Right atrium auricular region (tissue), 2 donors: ENCODE results near the gene SNRPB. TPM values are rescaled to one million over a fixed set of nuclear protein-coding genes. Genes with fewer than 3 reads are reported as not detected.
"Not testable (repeated sequence)": the region's sequence is repeated elsewhere in the genome, so short reads cannot be mapped to it uniquely, and the experiment has no call there.

Experiments
- DNase-seq: peaks from one replicate; pipeline ENCODE4 v3.0.0-alpha.2; 2019; ENCODE audit warnings: low spot score
- H3K27ac ChIP-seq, 2 donors: fragments of 200-600 bp; sonication (generic); 1 replicate in 1 of 2; 2 replicates in 1 of 2; pipeline ENCODE4 v1.5.1; 2016 to 2019
- H3K27me3 ChIP-seq, 2 donors: fragments of 200-600 bp; sonication (generic); one replicate each; pipeline versions ENCODE4 v1.5.1 to v1.6.0; 2017 to 2019
- H3K36me3 ChIP-seq: fragments of 200-600 bp; sonication (generic); one replicate; pipeline ENCODE4 v1.5.1; 2016
- H3K4me1 ChIP-seq, 2 donors: fragments of 200-600 bp; sonication (generic); one replicate each; pipeline versions ENCODE4 v1.5.1 to v1.6.0; 2017 to 2019
- H3K4me3 ChIP-seq, 2 donors: fragments of 200-600 bp; sonication (generic); 1 replicate in 1 of 2; 2 replicates in 1 of 2; pipeline ENCODE4 v1.5.1; 2017 to 2019; ENCODE audit warnings: mild to moderate bottlenecking in 1 of 2, moderate library complexity in 1 of 2
- H3K9me3 ChIP-seq, 2 donors: fragments of 200-600 bp; sonication (generic); one replicate each; pipeline ENCODE4 v1.5.1; 2019
- CTCF ChIP-seq, 2 donors: fragments of 200-600 bp; sonication (generic); IDR thresholded peaks; one replicate each; pipeline ENCODE4 v1.5.1; 2019; ENCODE audit warnings: antibody characterized with exemption in 2 of 2
- total RNA-seq, 2 donors: library from RNA; depleted of rRNA; stranded (reverse); fragments of >200 nt; gene quantifications; one replicate each; pipeline ENCODE4 v1.1.0, GENCODE V29; 2016

SNRPB gene
- total RNA-seq, 2 donors from 2014 or later, result 78.7 to 105 TPM

DNA sequence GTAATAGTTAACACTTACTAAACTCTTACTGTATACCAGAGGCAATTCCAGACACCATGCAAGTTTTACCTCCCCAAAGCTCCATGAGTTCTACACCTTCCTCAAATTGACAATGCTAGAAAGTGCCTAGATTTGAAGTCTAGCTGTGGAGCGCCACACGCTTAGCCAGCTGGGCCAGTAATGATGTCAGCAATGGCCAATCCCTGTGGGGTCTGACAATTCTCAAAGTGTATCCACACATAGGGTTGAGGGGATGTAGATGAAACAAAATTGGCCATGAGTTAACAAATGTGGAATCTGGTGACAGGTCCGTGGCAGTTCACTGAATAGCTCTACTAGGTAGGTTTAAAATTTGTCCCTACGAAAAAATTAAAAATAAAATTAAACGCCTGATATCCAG lies 36.9 kb upstream of the SNRPB start:
- DNase-seq, result no peak
- H3K27ac ChIP-seq, result no peak overlapping the region
- H3K9me3 ChIP-seq, result no peaks in the 10 kb centered on the region
- no peaks in the 10 kb centered on the region for H3K36me3 ChIP-seq
- H3K27me3 ChIP-seq, result no peaks in the 10 kb centered on the region
- H3K4me1 ChIP-seq, result peaks cover 0 to 16% of the 10 kb centered on the region in 2 donors
- peak overlapping the region in 1 of 2 donors; percentile 86 for H3K4me3 ChIP-seq
- no peak for TF ChIP-seq CTCF (IDR thresholded peaks at IDR 0.05)

- not testable (repeated sequence) for H3K27me3 ChIP-seq, H3K9me3 ChIP-seq, DNase-seq, H3K27ac ChIP-seq, H3K4me3 ChIP-seq, H3K36me3 ChIP-seq
- H3K4me1 ChIP-seq, result peaks cover 0 to 16% of the 10 kb centered on the region in 2 donors
Observed at GRCh38 chr20:2506426-2506825, 35.8 kb upstream of the SNRPB start.

DNA sequence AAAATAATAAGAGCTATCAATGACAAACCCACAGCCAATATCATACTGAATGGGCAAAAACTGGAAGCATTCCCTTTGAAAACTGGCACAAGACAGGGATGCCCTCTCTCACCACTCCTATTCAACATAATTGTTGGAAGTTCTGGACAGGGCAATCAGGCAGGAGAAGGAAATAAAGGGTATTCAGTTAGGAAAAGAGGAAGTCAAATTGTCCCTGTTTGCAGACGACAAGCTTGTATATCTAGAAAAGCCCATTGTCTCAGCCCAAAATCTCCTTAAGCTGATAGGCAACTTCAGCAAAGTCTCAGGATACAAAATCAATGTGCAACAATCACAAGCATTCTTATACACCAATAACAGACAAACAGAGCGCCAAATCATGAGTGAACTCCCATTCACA lies 34.2 kb upstream of the SNRPB start:
- not testable (repeated sequence) for DNase-seq, H3K9me3 ChIP-seq, H3K27me3 ChIP-seq, H3K27ac ChIP-seq, H3K36me3 ChIP-seq, H3K4me3 ChIP-seq
- H3K4me1 ChIP-seq, result peaks cover 0 to 16% of the 10 kb centered on the region in 2 donors

DNA sequence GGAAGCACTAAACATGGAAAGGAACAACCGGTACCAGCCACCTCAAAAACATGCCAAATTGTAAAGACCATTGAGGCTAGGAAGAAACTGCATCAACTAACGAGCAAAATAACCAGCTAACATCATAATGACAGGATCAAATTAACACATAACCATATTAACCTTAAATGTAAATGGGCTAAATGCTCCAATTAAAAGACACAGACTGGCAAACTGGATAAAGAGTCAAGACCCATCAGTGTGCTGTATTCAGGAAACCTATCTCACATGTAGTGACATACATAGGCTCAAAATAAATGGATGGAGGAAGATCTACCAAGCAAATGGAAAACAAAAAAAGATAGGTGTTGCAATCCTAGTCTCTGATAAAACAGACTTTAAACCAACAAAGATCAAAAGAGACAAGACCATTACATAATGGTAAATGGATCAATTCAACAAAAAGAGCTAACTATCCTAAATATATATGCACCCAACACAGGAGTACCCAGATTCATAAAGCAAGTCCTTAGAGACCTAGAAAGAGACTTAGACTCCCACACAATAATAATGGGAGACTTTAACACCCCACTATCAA lies 32.3 kb upstream of the SNRPB start:
- H3K4me3 ChIP-seq, H3K9me3 ChIP-seq, DNase-seq, H3K4me1 ChIP-seq, H3K27me3 ChIP-seq, H3K27ac ChIP-seq: not testable (repeated sequence)
- peaks cover 23% of the 10 kb centered on the region for H3K36me3 ChIP-seq

DNA sequence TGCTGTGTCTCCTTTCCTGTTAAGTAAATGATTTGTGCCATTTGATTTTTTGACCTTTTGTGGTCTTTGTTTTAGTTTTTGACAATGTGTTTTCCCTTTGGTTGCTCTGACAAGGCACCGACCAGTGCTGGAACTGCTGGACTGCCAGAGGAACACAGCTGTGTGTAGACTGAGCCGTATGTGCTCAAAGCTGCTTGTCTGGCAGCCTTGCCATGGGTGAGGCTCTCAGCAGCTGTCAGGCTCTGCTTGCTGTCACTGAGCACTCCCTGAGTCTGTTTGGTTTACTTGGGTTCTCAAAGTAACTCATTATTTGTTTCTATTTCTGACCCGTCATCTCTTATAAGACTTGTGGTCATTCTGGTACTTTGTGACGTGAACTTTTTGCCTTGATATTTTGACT lies 15.1 kb upstream of the SNRPB start:
- Histone ChIP-seq H3K36me3 (peaks cover 40% of the 10 kb centered on the region), H3K27me3 (no peaks in the 10 kb centered on the region), H3K9me3 (no peaks in the 10 kb centered on the region), H3K4me3 (no peak overlapping the region), H3K27ac (peak overlapping the region in 1 of 2 donors; percentile 8), H3K4me1 (peaks cover 0 to 6% of the 10 kb centered on the region in 2 donors)
- DNase-seq, result no peak
- TF ChIP-seq CTCF (IDR thresholded peaks at IDR 0.05), result no peak

- H3K27ac ChIP-seq, result no peak overlapping the region
- no peak for TF ChIP-seq CTCF (IDR thresholded peaks at IDR 0.05)
- no peaks in the 10 kb centered on the region for H3K27me3 ChIP-seq
- H3K4me3 ChIP-seq, result no peak overlapping the region
- H3K36me3 ChIP-seq, result peaks cover 39% of the 10 kb centered on the region
- no peak for DNase-seq
- H3K9me3 ChIP-seq, result no peaks in the 10 kb centered on the region
- H3K4me1 ChIP-seq, result peaks cover 0 to 6% of the 10 kb centered on the region in 2 donors
Observed at GRCh38 chr20:2485080-2485479, 14.5 kb upstream of the SNRPB start.

DNA sequence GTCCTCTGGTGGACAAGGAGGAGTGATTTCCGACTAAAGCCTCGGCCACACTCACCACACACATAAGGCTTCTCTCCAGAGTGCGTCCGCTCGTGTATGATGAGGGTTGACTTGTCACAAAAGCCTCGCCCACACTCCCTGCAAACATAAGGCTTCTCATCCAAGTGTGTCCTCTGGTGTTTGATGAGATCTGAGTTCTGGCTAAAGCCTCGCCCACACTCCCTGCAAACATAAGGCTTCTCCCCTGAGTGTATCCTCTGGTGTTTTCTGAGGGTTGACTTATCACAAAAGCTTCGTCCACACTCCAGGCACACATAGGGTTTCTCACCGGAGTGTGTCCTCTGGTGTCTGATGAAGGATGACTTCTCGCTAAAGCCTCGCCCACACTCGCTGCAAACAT lies 12.9 kb upstream of the SNRPB start:
- H3K36me3 ChIP-seq, result peaks cover 34% of the 10 kb centered on the region

More for the DNA sequence above, 12.9 kb upstream of the SNRPB start:
- Histone ChIP-seq H3K4me1 (peaks cover 0 to 6% of the 10 kb centered on the region in 2 donors), H3K9me3 (no peaks in the 10 kb centered on the region), H3K27ac (no peak overlapping the region), H3K27me3 (no peaks in the 10 kb centered on the region), H3K4me3 (no peak overlapping the region)
- TF ChIP-seq CTCF (IDR thresholded peaks at IDR 0.05), result no peak
- no peak for DNase-seq
